Measurements from ENCODE around the gene NEMF. TPM values are rescaled to one million over a fixed set of nuclear protein-coding genes. Genes with fewer than 3 reads are reported as not detected.

The NEMF gene
- total RNA-seq: 69.8 and 81.7 TPM in 2 replicates

DNA sequence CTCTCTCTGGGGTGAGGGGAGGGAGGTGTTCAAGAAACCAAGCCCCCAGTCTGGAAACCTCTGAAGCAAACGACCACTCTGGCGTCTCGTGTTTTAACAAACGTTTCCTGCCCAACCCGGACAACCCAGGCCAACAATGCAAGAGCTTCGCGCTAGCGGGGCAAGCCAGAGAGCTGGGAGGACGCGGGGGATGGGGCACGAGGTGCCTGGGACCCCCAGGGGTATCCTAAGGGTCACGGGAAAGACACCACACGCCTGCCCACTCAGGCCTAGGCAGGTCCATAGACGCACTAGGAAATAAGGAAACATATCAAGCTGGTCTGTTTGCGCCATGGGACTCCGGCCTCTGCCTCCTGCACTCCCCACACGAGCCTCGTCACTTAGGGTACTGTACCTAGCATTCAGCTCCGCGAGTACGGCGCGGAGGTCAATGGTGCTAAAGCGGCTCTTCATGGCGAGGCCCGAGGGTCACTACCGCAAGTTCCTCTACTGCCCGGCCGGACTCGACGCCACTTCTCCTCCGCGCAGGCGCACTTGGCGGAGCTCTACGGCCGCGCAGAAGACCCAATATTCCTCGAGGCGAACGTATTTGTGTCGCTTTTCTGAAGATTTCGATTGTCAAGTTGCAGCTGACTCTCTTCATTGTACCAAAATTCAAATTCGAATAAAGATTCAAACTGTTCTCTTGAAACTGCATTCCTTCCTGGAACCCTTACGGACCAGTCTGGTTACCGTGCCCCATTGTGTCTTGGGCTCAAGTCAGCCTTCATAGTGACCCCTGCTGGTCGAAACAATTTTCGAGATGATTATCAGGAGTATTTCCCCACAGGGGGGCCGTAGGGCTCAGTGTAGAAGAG, at the start of gene NEMF:
NEMF (minus strand) TSS at position 488 of the 857 bp plus-strand sequence; CDS start at position 453, 35 bp downstream.

GRCh38 chr14:49892636-49893308, 40.2 kb upstream of the NEMF start, which contains the start of gene ARF6:
TSS of gene ARF6 (plus strand) at chr14:49893082. CDS start at chr14:49893737, 655 bp downstream.

GRCh38 chr14:49767571-49768300, 84.9 kb downstream of the NEMF start, which contains the start of gene KLHDC2:
TSS of gene KLHDC2 (plus strand) at chr14:49768153. CDS start at chr14:49768469, 316 bp downstream.

Other genes starting within 250 kb of the NEMF start
- 425 and 430 TPM in 2 replicates for gene RPL36AL, start 232.2 kb downstream of the NEMF start, total RNA-seq
- gene MGAT2, start 232.0 kb downstream of the NEMF start, total RNA-seq: 80.4 and 90.8 TPM in 2 replicates
- gene DNAAF2, start 217.5 kb downstream of the NEMF start, total RNA-seq: 7.1 and 8.3 TPM in 2 replicates
- 7.7 and 10.3 TPM in 2 replicates for gene POLE2, start 164.6 kb downstream of the NEMF start, total RNA-seq
- gene KLHDC1, start 159.7 kb downstream of the NEMF start, total RNA-seq: 2.2 and 3.8 TPM in 2 replicates
- gene KLHDC2, start 84.6 kb downstream of the NEMF start, total RNA-seq: 109 and 131 TPM in 2 replicates
- gene ARF6, start 40.3 kb upstream of the NEMF start, total RNA-seq: 69.3 and 70.2 TPM in 2 replicates

Data from aortic smooth muscle cell (primary cell).